Mesenteric fat pad (tissue), 1 donor: ENCODE measurements around the gene SLC22A12. TPM values are rescaled to one million over a fixed set of nuclear protein-coding genes. Genes with fewer than 3 reads are reported as not detected.

Source experiments
- DNase-seq: peaks from one replicate; pipeline ENCODE4 v3.0.0-alpha.2; 2020; ENCODE audit warnings: low spot score
- total RNA-seq: library from RNA; stranded (reverse); fragmentation: NEBNext Ultra II Directional; extraction: Animal tissue kit (Norgen Biotek cat#: 25700); gene quantifications from one replicate; pipeline ENCODE4 v1.2.1, GENCODE V29; 2021
- donor health status: DM: yes; HTN: yes; CAD: no.

SLC22A12 gene
- total RNA-seq, 1 donor from 2014 or later, result 0.29 TPM

DNA sequence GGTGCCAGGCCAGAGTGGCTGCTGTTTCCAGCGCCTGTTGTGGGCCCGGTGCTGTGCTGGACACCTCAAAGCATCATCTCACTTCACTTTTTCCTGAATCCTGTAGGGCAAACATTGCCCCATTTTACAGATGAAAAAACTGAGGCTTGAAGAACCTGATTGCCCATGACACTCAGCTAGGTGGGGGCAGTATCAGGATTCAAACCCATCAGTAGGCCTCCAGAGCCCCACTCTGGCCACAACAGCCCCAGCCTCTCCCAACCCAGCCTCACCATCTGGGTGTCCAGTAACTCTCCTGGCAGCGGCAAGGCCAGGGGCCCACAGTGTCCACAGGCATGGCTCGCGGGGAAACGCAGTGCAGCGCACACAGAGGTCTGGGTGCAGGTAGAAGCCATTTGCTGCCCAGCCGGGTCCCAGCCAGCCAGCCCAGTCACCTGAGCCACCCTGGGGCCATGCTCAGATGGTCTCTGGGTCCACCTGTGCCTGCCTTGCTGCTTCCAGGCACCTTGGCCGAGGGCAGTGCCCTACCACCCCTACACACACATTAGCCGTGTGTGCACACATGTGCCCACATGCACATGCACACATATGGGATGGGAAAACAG, 11.5 kb downstream of the SLC22A12 start:
- DNase-seq, result no peak

DNA sequence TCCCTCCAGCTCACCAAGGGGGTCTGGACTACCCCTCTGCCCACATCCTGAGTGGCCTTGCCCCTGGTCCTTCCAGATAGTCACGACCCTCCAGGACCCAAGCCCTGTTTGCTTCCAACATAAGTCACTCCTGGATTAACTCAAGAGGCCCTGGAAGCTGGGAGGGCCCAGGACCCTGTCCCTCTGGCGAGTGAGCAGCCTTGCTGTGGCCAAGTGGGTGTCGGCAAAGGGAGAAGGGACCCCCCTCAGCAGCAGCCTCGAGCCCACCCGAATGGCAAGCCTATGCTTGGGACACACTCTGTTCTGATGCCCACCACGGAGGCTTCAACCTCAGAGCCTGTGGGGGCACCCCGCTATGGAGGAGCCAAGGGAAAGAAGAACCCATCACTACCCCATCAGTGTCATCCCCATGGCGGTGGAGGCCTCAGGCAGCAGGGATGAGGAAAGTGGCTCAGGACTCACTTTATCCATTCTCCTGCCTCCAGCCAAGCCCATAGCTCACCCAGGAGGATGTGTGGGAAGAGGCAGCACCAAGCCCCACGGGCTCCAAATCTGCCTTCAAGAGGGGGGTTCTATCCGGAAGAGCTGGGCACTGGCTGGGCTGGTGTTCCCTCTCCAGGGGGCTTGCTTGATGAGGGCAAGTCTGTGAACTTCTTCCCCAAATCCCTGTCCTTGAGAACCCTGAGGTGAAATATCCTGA, 12.5 kb downstream of the SLC22A12 start:
- DNase-seq, result no peak

DNA sequence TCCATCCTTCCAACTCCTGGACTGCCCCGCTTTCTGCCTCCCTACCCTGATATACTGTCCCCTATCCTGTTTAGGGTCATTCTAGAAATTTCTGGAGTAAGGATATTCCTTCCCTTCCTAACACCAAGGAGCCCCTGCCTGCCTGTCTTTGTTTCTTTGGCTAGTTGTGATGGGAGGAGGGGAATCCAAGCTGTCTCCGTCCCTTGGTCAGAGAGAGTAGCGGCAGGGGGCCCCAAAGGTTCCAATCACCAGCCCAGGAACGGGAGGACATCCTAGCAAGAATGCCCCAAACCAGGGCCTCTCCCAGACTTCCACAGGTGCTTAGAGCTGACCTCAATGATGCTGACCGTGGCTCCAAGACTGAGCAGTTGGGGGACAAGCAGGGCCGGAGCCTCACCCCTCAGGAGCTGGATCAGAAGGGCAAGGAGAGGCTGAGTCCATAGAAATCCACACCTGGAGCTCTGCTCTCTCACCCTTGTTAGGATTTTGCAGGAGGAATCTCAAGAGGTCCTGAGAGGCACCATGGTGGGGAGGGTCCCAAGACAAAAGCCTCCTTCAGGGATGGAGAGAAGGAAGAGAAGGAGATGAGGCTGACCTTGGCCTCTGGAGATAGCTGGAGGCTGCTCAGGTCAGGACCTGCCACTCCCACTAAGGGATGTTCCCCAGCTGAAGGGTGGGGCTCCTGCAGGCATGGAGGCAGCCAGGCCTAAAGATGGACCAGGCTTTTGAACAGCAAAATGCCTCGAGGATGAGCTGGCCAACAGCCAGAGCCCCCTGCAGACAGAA, 13.6 kb downstream of the SLC22A12 start:
- no peak for DNase-seq

DNA sequence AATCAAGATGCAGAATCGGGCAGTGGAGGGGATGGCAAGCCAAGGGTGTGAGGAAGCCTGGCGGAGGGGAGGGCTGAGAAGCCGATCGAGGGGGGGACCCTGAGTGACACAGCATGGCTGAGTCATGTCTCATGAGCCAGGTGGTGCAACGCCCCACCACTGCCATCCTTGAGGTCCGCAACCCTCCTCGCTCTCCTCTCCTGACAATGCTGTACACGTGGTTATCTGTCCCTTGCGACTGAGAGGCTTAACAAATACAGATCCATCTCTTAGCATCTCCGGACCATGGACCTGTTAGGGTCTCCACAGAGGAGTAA, 14.2 kb downstream of the SLC22A12 start:
- no peak for DNase-seq

DNA sequence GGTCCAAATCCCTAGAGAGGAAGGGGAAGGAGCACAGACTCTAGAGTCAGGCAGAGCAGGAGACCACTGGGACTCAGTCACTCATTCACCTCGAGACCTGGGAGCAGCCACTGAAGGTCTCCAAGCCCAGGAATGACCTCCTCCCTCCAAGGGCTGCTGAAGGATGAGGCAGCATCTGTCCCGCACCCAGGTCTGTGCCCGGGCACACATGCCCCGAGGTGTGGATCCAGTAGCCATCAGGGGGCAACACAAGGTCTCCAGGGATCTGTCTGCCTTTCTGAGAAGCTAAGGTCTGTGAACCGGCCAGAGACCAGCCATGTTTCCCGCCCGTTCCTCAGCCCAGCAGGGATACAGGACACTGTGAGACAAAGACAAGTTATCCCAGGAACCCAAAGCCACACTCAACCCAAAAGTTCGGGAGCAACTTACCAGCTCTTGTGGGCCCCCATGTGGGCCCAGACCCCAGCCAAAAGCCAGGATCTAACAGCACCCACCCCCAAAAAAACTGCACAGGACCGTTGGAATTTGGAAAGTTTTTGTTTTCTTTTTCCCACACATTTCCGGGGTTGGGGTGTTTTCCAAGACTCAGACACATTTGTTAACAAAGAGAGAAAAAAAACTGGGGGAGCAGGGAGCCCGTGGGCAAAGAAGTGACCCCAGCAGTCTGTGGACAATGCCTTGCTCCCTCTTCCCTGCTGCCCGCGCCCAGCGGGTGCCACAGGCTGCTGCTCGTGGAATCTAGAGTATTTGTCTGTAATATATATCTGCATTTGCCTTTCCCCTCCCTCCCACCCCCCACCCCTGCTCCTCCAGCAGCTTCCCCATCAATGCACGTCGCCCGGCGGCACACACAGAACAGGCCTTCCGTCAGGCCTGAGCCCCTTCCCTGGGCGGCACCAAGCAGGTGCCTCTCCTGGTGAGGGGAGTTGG, 14.9 kb downstream of the SLC22A12 start:
- no peak for DNase-seq

DNA sequence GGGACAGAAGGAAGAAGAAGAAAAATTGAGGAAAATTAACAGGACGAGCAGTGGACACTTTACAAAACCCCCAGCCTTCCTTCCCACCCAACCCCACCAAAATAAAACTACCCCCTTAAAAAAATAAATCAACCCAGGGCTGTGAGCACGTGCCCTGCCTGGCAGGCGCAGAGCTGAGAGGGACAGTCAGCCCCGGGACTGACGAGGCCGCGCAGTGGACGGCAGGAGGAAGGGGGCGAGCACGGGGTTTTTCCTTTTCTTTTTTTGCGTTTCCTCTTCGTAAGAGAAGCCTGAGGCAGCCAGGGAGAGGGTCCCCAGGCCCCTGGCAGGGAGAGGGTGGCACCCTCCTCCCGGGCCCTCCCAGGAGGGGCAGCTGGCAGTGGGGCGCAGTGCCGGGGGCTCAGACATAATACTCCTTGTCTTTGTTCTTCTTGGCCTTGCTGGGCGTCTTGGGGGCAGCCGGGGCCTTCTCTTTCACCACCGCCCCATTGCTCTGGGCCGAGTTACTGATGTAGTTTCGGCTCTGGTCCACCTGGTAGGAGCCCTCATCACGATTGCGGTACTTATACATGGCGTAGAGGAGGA, 15.9 kb downstream of the SLC22A12 start:
- no peak for DNase-seq

GRCh38 chr11:64607381-64607985, 16.5 kb downstream of the SLC22A12 start:
- DNase-seq, result no peak

- no peak for DNase-seq
Observed at GRCh38 chr11:64608046-64608445, 17.0 kb downstream of the SLC22A12 start.

- DNase-seq, result no peak
Observed at GRCh38 chr11:64608636-64609035, 17.6 kb downstream of the SLC22A12 start.

DNA sequence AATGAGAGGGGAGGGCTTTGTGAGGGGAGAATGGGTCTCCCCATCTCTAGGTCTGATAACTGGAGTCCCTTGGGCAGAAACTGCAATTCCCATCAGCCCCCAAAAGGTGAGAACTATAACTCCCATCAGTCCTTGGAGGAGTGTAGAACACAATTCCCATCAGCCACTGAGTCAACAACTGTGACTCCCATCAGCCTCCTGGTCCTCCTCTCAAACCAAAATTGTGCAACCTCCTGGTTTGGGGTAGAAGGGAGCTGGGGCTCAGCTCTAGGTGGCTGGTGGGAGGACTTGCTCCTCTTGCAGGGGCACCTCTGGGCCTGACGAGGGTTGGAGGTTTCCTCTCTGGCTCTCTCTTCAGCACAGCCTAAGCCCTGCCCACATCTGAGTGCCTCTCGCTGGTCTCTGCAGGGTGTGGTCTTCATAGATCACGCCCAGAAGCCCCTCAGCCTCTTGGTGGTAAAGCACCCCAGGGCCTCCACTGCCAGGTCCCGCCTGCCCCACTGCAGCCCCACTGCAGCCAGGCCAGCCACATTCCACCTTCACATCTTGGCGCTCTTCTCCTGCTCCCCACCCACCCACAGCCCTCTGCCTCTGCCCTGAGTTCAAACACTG, 18.5 kb downstream of the SLC22A12 start:
- DNase-seq, result no peak

DNA sequence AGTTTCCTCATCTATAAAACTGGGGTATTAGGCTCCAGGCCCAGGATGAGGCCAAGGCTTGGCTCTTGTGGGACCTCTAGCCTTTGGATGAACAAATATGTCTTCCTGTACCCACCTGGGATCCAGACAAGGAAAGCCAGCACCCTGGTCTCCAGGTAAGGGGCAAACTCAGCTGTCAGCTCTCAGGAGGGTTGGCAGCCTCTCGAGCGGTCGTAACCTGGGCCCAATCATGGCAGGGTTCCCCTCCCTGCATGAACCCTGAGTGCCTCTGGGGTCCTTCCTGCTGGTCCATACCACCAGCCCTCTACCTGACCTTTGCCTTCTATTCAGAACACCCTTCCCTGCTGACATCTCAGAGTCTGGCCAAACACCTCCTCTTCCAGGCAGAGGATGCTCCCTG, 19.6 kb downstream of the SLC22A12 start:
- no peak for DNase-seq

DNA sequence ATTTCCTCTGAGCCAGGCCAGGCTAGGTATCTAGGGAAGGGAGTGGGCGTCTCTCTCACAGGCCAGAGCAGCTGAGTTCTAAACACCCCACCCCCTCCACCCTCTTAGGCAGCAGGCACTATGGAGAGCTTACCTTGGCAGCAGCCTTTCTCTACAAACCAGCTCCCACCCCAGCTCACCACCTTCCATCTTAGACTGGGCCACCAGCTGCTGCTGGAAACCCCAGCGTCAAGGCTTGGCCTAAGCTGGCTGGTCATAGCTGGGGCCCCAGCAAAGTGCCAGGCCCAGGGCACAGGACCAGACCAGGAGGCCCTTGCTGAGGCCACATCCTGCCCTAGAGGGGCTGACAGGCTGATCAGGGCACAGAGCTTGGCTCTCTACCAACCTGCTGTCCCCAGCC, 20.2 kb downstream of the SLC22A12 start:
- DNase-seq, result no peak

GRCh38 chr11:64611869-64612646, 21.0 kb downstream of the SLC22A12 start:
- DNase-seq, result no peak

GRCh38 chr11:64613648-64614047, 22.6 kb downstream of the SLC22A12 start:
- DNase-seq, result no peak

- DNase-seq, result no peak
Observed at GRCh38 chr11:64614917-64615316, 23.9 kb downstream of the SLC22A12 start.

DNA sequence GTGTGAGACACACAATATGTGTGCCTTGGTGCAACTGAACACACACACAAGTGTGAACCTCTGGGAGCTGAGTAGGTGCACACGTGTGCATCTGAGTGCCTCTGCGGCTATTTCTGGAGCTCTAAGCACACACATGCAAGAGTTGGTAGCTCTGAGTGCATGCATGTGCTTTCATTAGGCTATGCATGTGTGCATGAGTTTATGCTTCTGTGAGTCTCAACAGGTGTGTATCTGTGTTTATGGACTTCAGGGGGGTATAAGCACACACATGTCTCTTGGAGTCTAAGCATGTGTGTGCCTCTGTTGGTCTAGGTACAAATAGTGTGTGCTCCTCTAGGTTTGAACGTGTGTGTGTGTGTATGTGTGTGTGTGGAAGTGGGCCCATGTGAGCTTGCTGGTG, 25.8 kb downstream of the SLC22A12 start:
- DNase-seq, result no peak

- DNase-seq, result no peak
Observed at GRCh38 chr11:64619196-64619595, 28.2 kb downstream of the SLC22A12 start.

DNA sequence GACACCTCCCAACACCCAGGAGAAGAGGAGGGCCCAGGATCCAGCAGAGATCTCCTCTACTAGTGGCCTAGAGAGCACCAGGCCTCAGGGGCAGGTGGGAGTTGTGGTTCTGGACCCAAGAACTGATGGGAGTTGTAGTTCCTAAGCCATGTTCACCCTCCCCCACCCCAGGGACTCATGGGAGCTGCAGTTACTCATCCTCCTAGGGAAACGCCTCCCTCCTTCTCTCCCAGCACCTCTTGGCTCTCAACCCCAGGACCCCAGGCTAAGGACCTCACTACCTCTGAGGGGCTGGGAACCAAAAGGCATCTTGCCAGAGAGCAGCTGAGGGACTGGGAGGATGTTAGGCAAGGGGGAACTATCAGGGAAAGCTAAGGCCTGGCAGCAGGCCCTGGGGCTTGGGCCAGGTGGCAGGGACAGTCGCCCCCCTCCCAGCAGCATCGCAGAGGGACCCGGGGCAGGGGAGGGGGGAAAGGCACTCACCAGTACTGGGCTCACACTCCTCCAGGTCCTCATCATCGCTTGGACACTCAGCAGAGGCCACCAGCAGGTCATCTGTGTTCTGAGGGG, 28.9 kb downstream of the SLC22A12 start:
- no peak for DNase-seq

DNA sequence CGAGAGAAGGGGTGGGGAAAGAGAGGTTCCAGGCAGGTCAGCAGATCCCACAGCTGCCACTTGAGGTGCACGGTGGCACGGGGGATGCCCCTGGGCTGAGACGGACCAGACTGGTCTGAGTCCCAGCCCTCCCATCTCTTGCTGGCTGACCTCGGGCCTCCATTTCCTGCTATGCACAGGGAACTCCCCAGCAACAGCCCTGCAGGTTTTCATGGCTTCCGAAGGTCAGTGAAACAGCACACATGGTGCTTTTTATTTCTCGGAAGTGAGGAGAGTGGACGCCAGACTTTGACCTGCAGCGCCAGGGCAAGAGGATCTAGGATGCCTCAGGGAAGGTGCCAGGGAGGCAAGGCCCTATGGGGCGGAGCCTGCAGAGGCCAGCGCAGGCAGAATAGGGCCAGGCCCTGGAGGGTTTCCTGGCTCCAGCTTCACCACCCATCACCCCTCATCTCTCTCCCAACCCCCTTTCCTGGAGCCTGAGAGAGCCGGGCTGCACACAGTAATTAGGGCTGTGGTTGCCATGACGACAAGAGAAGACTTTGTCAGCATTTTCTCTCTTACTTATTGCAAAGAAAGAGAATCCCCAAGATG, 29.5 kb downstream of the SLC22A12 start:
- DNase-seq, result no peak
